C4-2B (cell line): ENCODE measurements around the gene DBNDD1.

Source experiments
- CTCF ChIP-seq: fragments of 450-650 bp; conservative IDR thresholded peaks from 2 replicates; pipeline ENCODE4 v1.5.1; 2017; ENCODE audit warnings: mild to moderate bottlenecking
- ZFX ChIP-seq: fragments of 450-650 bp; IDR thresholded peaks from 2 replicates; pipeline ENCODE4 v1.6.1; 2017

GRCh38 chr16:90020260-90020837 lies 1.1 kb upstream of the DBNDD1 start:
- no peak for TF ChIP-seq CTCF
- TF ChIP-seq ZFX: no peak
